GM21786 (cell line): ENCODE data around the gene TNF.

Experiments
- ATAC-seq: cut with Tn5 transposase; IDR thresholded peaks from one replicate; pipeline ENCODE4 v1.9.1; 2021; ENCODE audit not compliant: unreplicated experiment

The TNF gene

DNA sequence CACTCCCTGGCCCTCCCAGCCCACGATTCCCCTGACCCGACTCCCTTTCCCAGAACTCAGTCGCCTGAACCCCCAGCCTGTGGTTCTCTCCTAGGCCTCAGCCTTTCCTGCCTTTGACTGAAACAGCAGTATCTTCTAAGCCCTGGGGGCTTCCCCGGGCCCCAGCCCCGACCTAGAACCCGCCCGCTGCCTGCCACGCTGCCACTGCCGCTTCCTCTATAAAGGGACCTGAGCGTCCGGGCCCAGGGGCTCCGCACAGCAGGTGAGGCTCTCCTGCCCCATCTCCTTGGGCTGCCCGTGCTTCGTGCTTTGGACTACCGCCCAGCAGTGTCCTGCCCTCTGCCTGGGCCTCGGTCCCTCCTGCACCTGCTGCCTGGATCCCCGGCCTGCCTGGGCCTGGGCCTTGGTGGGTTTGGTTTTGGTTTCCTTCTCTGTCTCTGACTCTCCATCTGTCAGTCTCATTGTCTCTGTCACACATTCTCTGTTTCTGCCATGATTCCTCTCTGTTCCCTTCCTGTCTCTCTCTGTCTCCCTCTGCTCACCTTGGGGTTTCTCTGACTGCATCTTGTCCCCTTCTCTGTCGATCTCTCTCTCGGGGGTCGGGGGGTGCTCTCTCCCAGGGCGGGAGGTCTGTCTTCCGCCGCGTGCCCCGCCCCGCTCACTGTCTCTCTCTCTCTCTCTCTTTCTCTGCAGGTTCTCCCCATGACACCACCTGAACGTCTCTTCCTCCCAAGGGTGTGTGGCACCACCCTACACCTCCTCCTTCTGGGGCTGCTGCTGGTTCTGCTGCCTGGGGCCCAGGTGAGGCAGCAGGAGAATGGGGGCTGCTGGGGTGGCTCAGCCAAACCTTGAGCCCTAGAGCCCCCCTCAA lies 3.1 kb upstream of the TNF start, which contains the start of gene LTA:
Gene LTA, plus strand, starts transcription at position 249 of the 871 bp plus-strand sequence. Its CDS starts 454 bp downstream, at position 703.
- no peak for ATAC-seq

DNA sequence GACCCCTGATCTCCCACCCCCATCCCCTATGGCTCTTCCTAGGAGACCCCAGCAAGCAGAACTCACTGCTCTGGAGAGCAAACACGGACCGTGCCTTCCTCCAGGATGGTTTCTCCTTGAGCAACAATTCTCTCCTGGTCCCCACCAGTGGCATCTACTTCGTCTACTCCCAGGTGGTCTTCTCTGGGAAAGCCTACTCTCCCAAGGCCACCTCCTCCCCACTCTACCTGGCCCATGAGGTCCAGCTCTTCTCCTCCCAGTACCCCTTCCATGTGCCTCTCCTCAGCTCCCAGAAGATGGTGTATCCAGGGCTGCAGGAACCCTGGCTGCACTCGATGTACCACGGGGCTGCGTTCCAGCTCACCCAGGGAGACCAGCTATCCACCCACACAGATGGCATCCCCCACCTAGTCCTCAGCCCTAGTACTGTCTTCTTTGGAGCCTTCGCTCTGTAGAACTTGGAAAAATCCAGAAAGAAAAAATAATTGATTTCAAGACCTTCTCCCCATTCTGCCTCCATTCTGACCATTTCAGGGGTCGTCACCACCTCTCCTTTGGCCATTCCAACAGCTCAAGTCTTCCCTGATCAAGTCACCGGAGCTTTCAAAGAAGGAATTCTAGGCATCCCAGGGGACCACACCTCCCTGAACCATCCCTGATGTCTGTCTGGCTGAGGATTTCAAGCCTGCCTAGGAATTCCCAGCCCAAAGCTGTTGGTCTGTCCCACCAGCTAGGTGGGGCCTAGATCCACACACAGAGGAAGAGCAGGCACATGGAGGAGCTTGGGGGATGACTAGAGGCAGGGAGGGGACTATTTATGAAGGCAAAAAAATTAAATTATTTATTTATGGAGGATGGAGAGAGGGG lies 1.9 kb upstream of the TNF start:
- no peak for ATAC-seq

DNA sequence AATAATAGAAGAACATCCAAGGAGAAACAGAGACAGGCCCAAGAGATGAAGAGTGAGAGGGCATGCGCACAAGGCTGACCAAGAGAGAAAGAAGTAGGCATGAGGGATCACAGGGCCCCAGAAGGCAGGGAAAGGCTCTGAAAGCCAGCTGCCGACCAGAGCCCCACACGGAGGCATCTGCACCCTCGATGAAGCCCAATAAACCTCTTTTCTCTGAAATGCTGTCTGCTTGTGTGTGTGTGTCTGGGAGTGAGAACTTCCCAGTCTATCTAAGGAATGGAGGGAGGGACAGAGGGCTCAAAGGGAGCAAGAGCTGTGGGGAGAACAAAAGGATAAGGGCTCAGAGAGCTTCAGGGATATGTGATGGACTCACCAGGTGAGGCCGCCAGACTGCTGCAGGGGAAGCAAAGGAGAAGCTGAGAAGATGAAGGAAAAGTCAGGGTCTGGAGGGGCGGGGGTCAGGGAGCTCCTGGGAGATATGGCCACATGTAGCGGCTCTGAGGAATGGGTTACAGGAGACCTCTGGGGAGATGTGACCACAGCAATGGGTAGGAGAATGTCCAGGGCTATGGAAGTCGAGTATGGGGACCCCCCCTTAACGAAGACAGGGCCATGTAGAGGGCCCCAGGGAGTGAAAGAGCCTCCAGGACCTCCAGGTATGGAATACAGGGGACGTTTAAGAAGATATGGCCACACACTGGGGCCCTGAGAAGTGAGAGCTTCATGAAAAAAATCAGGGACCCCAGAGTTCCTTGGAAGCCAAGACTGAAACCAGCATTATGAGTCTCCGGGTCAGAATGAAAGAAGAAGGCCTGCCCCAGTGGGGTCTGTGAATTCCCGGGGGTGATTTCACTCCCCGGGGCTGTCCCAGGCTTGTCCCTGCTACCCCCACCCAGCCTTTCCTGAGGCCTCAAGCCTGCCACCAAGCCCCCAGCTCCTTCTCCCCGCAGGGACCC lies 981 bp upstream of the TNF start:
- no peak for ATAC-seq

DNA sequence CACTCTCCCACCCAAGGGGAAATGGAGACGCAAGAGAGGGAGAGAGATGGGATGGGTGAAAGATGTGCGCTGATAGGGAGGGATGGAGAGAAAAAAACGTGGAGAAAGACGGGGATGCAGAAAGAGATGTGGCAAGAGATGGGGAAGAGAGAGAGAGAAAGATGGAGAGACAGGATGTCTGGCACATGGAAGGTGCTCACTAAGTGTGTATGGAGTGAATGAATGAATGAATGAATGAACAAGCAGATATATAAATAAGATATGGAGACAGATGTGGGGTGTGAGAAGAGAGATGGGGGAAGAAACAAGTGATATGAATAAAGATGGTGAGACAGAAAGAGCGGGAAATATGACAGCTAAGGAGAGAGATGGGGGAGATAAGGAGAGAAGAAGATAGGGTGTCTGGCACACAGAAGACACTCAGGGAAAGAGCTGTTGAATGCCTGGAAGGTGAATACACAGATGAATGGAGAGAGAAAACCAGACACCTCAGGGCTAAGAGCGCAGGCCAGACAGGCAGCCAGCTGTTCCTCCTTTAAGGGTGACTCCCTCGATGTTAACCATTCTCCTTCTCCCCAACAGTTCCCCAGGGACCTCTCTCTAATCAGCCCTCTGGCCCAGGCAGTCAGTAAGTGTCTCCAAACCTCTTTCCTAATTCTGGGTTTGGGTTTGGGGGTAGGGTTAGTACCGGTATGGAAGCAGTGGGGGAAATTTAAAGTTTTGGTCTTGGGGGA lies 754 bp downstream of the TNF start:
- no peak for ATAC-seq

DNA sequence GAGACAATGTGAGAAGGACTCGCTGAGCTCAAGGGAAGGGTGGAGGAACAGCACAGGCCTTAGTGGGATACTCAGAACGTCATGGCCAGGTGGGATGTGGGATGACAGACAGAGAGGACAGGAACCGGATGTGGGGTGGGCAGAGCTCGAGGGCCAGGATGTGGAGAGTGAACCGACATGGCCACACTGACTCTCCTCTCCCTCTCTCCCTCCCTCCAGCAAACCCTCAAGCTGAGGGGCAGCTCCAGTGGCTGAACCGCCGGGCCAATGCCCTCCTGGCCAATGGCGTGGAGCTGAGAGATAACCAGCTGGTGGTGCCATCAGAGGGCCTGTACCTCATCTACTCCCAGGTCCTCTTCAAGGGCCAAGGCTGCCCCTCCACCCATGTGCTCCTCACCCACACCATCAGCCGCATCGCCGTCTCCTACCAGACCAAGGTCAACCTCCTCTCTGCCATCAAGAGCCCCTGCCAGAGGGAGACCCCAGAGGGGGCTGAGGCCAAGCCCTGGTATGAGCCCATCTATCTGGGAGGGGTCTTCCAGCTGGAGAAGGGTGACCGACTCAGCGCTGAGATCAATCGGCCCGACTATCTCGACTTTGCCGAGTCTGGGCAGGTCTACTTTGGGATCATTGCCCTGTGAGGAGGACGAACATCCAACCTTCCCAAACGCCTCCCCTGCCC lies 1.7 kb downstream of the TNF start:
- ATAC-seq = no peak

DNA sequence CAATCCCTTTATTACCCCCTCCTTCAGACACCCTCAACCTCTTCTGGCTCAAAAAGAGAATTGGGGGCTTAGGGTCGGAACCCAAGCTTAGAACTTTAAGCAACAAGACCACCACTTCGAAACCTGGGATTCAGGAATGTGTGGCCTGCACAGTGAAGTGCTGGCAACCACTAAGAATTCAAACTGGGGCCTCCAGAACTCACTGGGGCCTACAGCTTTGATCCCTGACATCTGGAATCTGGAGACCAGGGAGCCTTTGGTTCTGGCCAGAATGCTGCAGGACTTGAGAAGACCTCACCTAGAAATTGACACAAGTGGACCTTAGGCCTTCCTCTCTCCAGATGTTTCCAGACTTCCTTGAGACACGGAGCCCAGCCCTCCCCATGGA lies 2.2 kb downstream of the TNF start:
- no peak for ATAC-seq

DNA sequence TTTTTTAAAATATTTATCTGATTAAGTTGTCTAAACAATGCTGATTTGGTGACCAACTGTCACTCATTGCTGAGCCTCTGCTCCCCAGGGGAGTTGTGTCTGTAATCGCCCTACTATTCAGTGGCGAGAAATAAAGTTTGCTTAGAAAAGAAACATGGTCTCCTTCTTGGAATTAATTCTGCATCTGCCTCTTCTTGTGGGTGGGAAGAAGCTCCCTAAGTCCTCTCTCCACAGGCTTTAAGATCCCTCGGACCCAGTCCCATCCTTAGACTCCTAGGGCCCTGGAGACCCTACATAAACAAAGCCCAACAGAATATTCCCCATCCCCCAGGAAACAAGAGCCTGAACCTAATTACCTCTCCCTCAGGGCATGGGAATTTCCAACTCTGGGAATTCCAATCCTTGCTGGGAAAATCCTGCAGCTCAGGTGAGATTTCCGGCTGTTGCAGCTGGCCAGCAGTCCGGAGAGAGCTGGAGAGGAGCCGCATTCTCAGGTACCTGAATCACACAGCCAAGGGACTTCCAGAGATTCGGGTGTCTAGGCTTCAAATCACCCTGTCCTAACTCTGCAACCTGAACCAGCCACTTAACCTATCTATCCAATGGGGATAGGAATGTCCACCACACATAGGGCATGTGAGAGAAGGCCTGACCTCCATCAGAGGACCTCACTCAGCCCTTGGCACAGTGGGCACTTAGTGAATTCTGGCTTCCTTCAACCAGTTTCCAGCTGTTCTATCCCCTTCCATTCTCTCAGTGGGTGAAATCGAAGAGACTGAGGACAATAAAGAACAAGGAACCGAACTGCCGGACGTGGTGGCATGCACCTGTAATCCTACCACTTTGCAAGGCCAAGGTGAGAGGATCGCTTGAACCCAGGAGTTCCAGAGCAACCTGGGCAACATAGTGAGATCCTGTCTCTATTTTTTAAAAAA lies 3.1 kb downstream of the TNF start:
- ATAC-seq = no peak

DNA sequence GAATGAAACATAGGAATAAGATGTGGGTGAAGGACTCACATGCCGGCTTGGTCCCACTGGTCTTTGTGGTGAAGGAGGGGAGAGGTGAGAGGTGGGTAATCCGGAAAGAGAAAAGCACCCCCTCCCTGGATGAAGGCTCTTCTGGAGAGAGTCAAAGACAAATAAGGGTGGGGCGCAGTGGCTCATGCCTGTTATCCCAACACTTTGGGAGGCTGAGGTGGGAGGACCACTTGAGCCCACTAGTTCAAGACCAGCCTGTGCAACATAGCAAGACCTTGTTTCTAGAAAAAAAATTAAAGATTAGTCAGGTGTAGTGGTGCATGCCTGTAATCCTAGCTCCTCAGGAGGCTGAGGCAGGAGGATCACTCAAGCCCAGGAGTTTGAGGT lies 3.7 kb downstream of the TNF start:
- ATAC-seq = no peak

DNA sequence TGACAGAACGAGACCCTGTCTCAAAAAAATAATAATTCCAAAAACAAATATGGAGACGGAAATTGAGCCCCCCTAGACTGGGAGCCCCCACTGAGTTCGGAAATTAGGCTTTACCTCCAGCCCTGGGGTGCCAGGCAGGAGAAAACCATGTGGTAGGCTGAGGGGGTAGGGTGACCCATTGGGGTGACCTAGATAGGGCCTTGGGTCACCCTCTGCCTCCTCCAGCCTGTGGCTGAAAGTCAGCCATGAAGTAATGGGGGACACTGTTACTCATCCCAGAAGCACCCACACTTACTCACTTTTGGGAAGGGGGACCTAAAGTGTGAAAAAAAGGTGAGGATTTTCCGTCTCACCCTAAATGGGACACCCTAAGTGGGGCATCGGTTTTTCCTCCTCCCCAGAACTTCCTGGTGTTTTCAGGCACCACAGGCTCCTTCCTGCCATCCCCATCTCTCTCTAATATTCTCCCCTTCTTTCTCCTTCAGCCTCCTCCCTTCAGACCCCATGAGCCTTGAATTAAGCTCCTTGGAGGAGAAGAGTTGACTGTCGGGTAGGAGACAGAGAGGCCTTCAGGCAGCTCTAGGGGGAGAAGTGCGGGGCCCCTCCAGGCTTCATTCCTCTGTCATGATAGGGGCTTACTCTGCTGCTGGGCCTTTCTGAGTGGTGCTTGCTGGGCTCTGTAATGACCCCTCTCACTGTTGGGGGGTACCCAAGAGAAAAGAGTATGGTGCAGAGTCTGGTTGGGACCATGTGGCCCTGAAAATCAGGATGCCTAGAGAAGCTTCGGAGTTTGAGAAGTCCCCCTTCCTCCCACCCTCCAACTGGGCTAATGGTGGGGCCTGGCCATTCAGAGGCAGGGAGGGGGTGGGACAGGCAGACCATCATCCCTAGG lies 4.4 kb downstream of the TNF start:
- no peak for ATAC-seq

DNA sequence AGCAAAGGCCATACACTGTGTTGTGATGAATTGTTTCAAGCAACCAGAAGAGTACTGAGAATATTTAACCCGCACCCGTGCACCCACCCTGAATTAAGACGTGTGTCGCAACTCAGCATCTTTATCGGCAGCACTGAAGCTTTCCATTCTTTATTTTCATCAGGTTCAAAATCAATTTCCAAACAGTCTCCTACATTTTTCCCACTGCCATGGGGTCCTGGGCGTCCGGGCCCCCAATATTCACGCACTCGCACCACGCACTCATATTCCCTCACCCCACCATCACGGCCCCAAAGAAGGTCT lies 5.0 kb downstream of the TNF start:
- no peak for ATAC-seq

DNA sequence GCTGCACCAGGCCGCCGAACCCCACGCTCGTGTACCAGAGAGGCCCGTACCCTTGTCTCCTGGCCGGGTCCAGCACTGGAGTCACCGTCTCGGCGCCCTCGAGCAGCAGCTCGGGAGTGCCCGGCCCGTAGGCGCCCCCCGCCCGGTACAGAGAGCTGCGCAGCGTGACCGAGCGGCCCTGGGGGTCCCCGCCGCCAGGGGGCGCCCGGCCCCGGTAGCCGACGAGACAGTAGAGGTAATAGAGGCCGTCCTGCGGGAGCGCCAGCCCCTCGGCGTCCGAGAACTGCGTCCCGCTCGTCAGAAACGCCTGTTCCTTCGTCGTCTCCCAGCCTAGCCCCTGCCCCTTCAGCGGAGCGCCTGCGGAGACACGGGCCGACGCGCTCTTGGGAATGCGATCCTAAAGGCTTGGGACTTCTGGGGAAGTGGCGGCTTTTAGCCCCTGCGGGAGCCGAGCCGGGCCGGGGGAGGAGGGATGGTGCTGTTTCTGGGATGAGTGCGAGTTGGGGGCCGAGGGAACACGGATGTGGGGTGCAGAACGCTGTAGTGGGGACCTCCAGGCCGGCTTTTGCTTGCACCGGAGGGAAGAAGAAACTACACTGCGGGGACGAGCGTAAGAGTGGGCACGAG lies 5.6 kb downstream of the TNF start:
- peak; percentile 38 for ATAC-seq

DNA sequence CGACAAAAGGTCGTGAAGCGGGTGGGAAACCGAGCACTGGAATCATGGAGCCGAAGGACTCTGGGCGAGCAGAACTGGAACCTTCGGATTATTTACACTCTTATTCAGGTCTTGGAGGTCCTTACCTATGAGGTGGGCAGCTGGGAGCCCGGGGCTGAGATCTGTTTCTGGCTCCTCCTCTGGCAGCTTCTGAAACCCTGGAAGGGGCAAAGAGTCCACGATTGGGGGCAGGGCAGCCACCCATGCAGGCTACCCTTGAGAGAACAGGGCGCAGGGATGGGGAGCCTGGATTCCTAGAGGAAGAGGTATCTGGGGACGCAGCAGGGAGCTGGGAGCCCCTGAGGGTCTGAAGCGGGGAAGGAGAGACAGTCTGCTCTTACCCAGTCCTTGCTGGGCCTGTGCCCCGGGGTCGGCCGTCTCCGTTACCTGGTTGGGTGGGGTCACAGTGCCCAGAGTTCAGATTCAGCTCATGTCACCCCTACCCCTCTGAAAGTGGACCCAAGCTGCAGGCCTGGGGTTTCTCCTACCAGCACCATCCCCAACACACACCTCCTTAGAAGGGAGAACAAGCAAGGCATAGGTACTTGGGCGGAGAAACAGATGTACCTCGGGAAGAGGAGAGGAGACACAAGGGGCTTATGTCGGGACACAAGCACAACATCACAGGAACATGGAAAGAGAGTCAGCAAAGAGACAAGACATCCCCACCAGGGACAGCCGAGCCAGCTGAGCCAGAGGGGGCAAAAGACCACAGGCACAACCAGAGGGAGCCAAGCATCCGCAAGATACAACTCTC lies 6.3 kb downstream of the TNF start:
- ATAC-seq = no peak

DNA sequence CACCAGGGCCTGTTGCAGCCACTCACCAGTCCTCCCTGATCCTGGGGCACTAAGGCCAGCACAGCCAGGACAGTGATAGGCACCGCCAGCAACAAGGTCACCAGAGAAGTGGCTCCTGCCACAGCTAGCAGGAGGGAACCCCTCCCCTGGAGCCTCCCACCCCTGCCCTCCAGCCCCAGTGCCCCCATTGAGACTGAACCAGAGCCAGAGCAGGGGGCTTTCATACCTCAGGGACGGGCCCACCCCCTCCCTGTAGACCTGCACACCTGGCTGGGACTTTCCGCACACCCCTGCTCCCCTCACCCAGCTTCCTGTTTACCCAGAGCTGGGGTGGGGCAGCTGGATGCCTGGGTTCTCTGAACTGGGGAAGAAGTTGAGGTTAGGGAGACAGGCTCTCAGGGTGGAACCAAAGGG lies 6.9 kb downstream of the TNF start, which contains the start of gene LTB:
Gene LTB, minus strand, starts transcription at position 195 of the 414 bp plus-strand sequence. Its CDS starts 7 bp downstream, at position 188.
- no peak for ATAC-seq

DNA sequence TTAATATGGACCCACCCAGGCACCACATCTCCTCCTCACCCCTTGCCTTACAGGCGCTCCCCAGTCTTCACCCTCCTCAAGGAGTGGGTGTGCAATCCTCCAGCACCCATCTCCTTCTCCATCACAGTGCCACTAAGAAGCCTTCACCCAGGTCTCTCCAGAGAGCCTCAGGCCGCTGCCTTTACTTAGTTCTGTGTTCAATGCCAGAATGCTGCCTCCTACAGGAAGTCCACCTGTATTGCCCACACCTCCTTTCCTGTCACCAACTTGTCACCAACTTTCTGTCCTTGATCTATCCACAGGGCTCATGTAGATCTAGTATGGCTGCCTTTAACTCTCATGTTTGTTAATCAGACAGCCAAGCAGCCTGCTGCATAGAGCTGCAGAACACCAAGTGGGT lies 10.1 kb downstream of the TNF start:
- ATAC-seq = no peak

DNA sequence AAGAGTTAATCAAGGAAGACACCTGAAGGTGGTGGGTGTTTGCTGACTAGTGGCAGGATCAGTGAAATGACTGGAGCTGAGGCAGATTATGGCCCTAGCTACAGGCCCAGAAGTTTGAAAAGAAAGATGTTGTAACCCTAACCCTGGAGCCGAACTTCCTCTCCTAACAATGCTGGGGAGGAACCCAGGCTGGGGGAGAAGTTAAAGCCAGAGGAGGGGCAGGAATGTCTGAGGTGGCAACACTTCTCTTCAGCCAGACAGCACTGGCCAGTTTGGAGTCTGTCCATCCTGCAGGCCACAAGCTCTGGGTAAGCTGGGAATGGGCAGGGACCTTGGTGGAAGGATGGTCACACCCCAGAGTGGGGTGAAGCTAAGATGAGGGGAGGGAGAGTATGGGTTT lies 10.6 kb downstream of the TNF start, which contains the start of gene LST1:
Gene LST1, plus strand, starts transcription at position 270 of the 400 bp plus-strand sequence. CDS start 1,023 bp downstream, outside the sequence.
- ATAC-seq = no peak

DNA sequence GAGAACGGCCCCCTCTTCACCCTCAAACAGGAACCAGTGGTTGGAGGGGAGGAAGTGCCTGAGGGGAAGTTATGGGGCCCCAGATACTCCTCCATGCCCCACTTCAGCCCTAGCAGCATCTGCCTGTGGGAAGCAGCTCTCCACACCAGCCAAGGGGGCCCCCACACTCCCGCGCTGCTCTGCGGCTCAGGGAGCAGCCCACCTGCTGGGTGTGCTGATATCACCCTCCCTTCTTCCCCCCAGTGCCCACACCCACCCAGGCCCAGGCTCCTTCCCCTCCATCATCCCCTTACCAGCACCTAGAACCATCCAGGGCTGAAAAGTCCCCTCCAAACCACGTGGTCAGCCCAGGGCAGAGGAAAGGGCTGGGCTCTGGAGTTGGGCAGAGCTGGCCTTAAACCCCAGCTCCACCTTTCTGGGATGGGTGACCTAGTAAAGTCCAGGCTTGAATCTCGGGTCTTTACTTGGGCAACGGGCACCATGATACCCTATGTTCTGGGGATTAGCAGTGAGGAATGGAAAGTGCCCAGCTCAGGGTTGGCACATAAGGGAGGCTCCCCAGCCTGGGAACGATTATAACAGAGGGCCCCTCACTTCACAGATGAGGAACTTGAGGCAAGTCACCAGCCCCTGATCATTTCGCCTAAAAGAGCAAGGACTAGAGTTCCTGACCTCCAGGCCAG lies 11.4 kb downstream of the TNF start:
- no peak for ATAC-seq
